ENCODE data around the gene NDUFA9. TPM values are rescaled to one million over a fixed set of nuclear protein-coding genes. Genes with fewer than 3 reads are reported as not detected.

NDUFA9 gene
- total and polyA plus RNA-seq, 7 donors, result 127 to 253 (median 144) TPM

DNA sequence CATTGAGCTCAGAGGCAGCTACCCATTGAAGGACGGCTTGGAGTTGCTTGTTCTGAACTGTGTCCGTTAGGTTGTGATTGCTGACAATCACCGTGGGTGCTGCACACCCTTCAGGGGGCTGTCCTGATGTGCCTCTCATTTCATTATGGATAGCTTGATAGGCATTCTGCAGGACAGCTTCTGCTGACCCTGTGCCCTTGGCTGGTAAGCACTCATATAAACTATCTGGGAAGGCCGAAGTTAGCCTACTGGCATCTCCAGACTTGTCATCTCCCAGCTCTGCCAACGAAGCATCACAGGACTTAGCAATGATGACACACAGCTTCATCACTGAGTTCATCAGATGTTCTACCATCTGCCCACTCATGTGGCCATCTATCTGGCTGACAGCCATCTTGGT, 22.4 kb upstream of the NDUFA9 start:
- Histone ChIP-seq H3K27ac (no peak overlapping the region), H3K4me3 (no peak overlapping the region), H3K27me3 (ENCODE audit: insufficient read depth in 3 of 3, low read length in 2 of 3) (no peaks in the 10 kb centered on the region), H3K4me1 (no peaks in the 10 kb centered on the region), H3K36me3 (ENCODE audit: insufficient read depth in 1 of 2, low read depth in 1 of 2) (peaks cover 4 to 11% of the 10 kb centered on the region in 2 donors), H3K9me3 (no peaks in the 10 kb centered on the region)
- DNase-seq, result no peak
- intact Hi-C loops (cut with DNase I), result no loop called here
- WGBS, 3 donors, result 88 to 93% (median 91%) methylated on average over 5 of the region's 5 CpGs
- no peak for TF ChIP-seq CTCF (IDR thresholded peaks at IDR 0.05)
- ATAC-seq, result no peak

- H3K4me3 ChIP-seq, result no peak overlapping the region
- no peaks in the 10 kb centered on the region for H3K27me3 ChIP-seq (ENCODE audit: insufficient read depth in 3 of 3, low read length in 2 of 3)
- no peaks in the 10 kb centered on the region for H3K9me3 ChIP-seq
- peaks cover 4 to 16% of the 10 kb centered on the region in 2 donors for H3K36me3 ChIP-seq (ENCODE audit: insufficient read depth in 1 of 2, low read depth in 1 of 2)
- no peaks in the 10 kb centered on the region for H3K4me1 ChIP-seq
- no peak for ATAC-seq
- intact Hi-C loops (cut with DNase I), result no loop called here
- TF ChIP-seq CTCF (IDR thresholded peaks at IDR 0.05), result no peak
- no peak overlapping the region for H3K27ac ChIP-seq
- no peak for DNase-seq
- WGBS, 3 donors, result 88 to 95% (median 93%) methylated on average over 10 of the region's 10 CpGs
Measured at GRCh38 chr12:4628406-4628805, 20.5 kb upstream of the NDUFA9 start.

DNA sequence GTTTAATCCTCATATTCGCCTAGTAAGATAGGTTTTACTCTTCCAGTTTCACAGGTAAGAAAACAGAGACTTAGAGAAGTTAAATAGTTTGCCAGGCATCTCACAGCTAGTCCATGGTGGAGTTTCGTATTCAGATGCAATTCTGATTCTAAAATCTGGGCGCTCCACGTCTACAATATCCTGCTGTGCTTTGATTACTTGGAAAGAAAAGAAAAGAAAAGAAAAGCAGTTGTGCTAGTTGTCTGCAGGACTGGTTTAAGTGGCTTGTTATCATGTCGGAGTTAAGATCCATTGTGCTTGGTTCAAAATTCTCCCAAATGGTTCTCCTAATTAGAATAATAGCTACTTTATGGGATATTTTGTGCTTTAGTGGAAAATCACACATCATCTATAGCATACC, 18.7 kb upstream of the NDUFA9 start:
- intact Hi-C loops (cut with DNase I), result no loop called here
- no peak overlapping the region for H3K27ac ChIP-seq
- no peaks in the 10 kb centered on the region for H3K9me3 ChIP-seq
- no peak overlapping the region for H3K4me3 ChIP-seq
- DNase-seq (no peak), ATAC-seq (no peak)
- H3K36me3 ChIP-seq (ENCODE audit: insufficient read depth in 1 of 2, low read depth in 1 of 2), result peaks cover 4 to 16% of the 10 kb centered on the region in 2 donors
- WGBS, 3 donors, result 61 to 68% (median 67%) methylated on average over 5 of the region's 5 CpGs
- no peak for TF ChIP-seq CTCF (IDR thresholded peaks at IDR 0.05)
- no peaks in the 10 kb centered on the region for H3K27me3 ChIP-seq (ENCODE audit: insufficient read depth in 3 of 3, low read length in 2 of 3)
- no peaks in the 10 kb centered on the region for H3K4me1 ChIP-seq

GRCh38 chr12:4643747-4644146, 5.2 kb upstream of the NDUFA9 start:
- H3K27ac ChIP-seq, result no peak overlapping the region
- no peaks in the 10 kb centered on the region for H3K27me3 ChIP-seq (ENCODE audit: insufficient read depth in 3 of 3, low read length in 2 of 3)
- no peak for TF ChIP-seq CTCF (IDR thresholded peaks at IDR 0.05)
- peaks cover 10% of the 10 kb centered on the region for H3K4me1 ChIP-seq
- no peak overlapping the region for H3K4me3 ChIP-seq
- DNase-seq (no peak), ATAC-seq (no peak)
- intact Hi-C loops (cut with DNase I), result no loop called here
- 80 to 88% (median 87%) methylated on average over 6 of the region's 6 CpGs for WGBS, 3 donors
- H3K9me3 ChIP-seq, result no peaks in the 10 kb centered on the region
- no peaks in the 10 kb centered on the region for H3K36me3 ChIP-seq (ENCODE audit: insufficient read depth in 1 of 2, low read depth in 1 of 2)

GRCh38 chr12:4645023-4645422, 3.9 kb upstream of the NDUFA9 start:
- H3K9me3 ChIP-seq, result no peaks in the 10 kb centered on the region
- 88 to 93% (median 88%) methylated on average over 1 of the region's 1 CpG for WGBS, 3 donors
- intact Hi-C loops (cut with DNase I), result no loop called here

More at GRCh38 chr12:4645023-4645422, 3.9 kb upstream of the NDUFA9 start:
- Histone ChIP-seq H3K4me1 (peaks cover 13% of the 10 kb centered on the region), H3K27ac (no peak overlapping the region), H3K4me3 (no peak overlapping the region), H3K27me3 (ENCODE audit: insufficient read depth in 3 of 3, low read length in 2 of 3) (no peaks in the 10 kb centered on the region), H3K36me3 (ENCODE audit: insufficient read depth in 1 of 2, low read depth in 1 of 2) (no peaks in the 10 kb centered on the region)
- no peak for TF ChIP-seq CTCF (IDR thresholded peaks at IDR 0.05)
- ATAC-seq (no peak), DNase-seq (no peak)
